ENCODE data around the gene KIR3DL3.
"Not testable (repeated sequence)": the region's sequence is repeated elsewhere in the genome, so short reads cannot be mapped to it uniquely, and the experiment has no call there.

KIR3DL3 gene

GRCh38 chr19:54782916-54783315 lies 58.7 kb downstream of the KIR3DL3 start:
- not testable (repeated sequence) for ATAC-seq
